ENCODE results near the gene FASTKD2. TPM values are rescaled to one million over a fixed set of nuclear protein-coding genes. Genes with fewer than 3 reads are reported as not detected.
A peak's percentile ranks its signal among the peaks of the same experiment; 100 is the strongest.

The FASTKD2 gene
- total RNA-seq, 1 donor from 2014 or later: 35.8 TPM

GRCh38 chr2:206740800-206741199 is 24.6 kb upstream of the FASTKD2 start:
- DNase-seq (ENCODE audit: low read depth): no peak
- no peak for TF ChIP-seq CTCF (IDR thresholded peaks at IDR 0.05; ENCODE audit: insufficient read depth, low read length, poor library complexity, severe bottlenecking)
- Histone ChIP-seq H3K4me3 (ENCODE audit: low read depth, low read length) (no peak overlapping the region), H3K36me3 (ENCODE audit: control insufficient read depth, insufficient read depth, low read length) (no peaks in the 10 kb centered on the region), H3K27me3 (ENCODE audit: control insufficient read depth, insufficient read depth, low read length) (no peaks in the 10 kb centered on the region)

DNA sequence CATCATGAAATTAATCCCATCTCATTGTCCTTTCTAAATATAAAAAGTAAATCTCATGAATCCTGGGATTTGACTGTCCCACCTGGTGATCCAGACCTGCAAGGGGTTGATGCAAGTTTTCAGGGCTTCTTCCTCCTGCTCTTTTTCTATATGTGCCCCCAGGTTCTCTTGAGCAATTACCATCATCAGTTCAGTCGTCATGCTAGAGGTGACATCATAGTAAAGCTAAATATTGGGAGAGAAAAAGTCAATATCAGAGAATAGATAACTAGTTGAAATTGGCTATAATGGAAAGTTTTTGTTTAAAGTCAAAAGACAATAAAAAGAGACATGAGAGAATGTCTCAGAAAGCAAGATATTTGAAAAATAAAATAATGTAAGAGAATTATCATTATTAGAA is 8.6 kb upstream of the FASTKD2 start:
- Histone ChIP-seq H3K27me3 (ENCODE audit: control insufficient read depth, insufficient read depth, low read length) (no peaks in the 10 kb centered on the region), H3K36me3 (ENCODE audit: control insufficient read depth, insufficient read depth, low read length) (no peaks in the 10 kb centered on the region), H3K4me3 (ENCODE audit: low read depth, low read length) (no peak overlapping the region)
- no peak for DNase-seq (ENCODE audit: low read depth)
- no peak for TF ChIP-seq CTCF (IDR thresholded peaks at IDR 0.05; ENCODE audit: insufficient read depth, low read length, poor library complexity, severe bottlenecking)

- peak overlapping the region; percentile 63 for H3K4me3 ChIP-seq (ENCODE audit: low read depth, low read length)
- H3K36me3 ChIP-seq (ENCODE audit: control insufficient read depth, insufficient read depth, low read length): no peaks in the 10 kb centered on the region
- DNase-seq (ENCODE audit: low read depth): no peak
- H3K27me3 ChIP-seq (ENCODE audit: control insufficient read depth, insufficient read depth, low read length): peaks cover 2% of the 10 kb centered on the region
- TF ChIP-seq CTCF (IDR thresholded peaks at IDR 0.05; ENCODE audit: insufficient read depth, low read length, poor library complexity, severe bottlenecking): no peak
Observed at GRCh38 chr2:206764673-206765241, 649 bp upstream of the FASTKD2 start.

- H3K36me3 ChIP-seq (ENCODE audit: control insufficient read depth, insufficient read depth, low read length): no peaks in the 10 kb centered on the region
- peaks cover 2% of the 10 kb centered on the region for H3K27me3 ChIP-seq (ENCODE audit: control insufficient read depth, insufficient read depth, low read length)
- peak overlapping the region; percentile 63 for H3K4me3 ChIP-seq (ENCODE audit: low read depth, low read length)
- no peak for TF ChIP-seq CTCF (IDR thresholded peaks at IDR 0.05; ENCODE audit: insufficient read depth, low read length, poor library complexity, severe bottlenecking)
- DNase-seq (ENCODE audit: low read depth): no peak
Observed at GRCh38 chr2:206766057-206766930, 888 bp downstream of the FASTKD2 start.

DNA sequence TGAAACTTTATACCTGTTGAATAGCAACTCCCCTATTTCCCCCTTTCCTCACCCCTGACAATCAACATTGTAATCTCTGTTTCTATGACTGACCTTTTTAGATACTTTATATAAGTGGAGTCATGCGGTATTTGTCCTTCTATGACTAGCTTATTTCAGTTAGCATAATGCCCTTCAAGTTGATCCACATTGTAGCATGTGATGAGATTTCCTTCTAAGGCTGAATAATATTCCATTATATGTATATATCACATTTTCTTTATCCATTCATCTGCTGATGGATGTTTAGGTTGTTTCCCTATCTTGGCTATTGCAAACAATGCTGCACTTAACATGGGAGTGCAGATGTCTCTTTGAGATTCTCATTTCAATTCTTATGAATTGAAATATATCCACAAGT is 9.5 kb downstream of the FASTKD2 start:
- no peak for TF ChIP-seq CTCF (IDR thresholded peaks at IDR 0.05; ENCODE audit: insufficient read depth, low read length, poor library complexity, severe bottlenecking)
- DNase-seq (ENCODE audit: low read depth): no peak
- no peaks in the 10 kb centered on the region for H3K27me3 ChIP-seq (ENCODE audit: control insufficient read depth, insufficient read depth, low read length)
- H3K36me3 ChIP-seq (ENCODE audit: control insufficient read depth, insufficient read depth, low read length): peaks cover 1% of the 10 kb centered on the region
- no peak overlapping the region for H3K4me3 ChIP-seq (ENCODE audit: low read depth, low read length)

Measured in kidney epithelial cell (primary cell).